Endothelial cell of umbilical vein (primary cell): Measurements from ENCODE around the gene GM2A.

Source experiments
- EZH2 ChIP-seq: IDR thresholded peaks from 2 replicates; pipeline ENCODE4 v1.6.1; 2012; ENCODE audit warnings: borderline replicate concordance, low read depth, mild to moderate bottlenecking, moderate library complexity, low read length, inconsistent platforms; ENCODE audit not compliant: severe bottlenecking
- POLR2AphosphoS5 ChIP-seq: IDR thresholded peaks from 2 replicates; pipeline ENCODE4 v1.6.1; 2012; ENCODE audit warnings: low read depth, mild to moderate bottlenecking, control low read depth, low read length, moderate library complexity; ENCODE audit not compliant: insufficient read depth
- TF ChIP-seq, protein P1 (sequence below), 2 donors: IDR thresholded peaks; 1 replicate in 1 of 2; 2 replicates in 1 of 2; pipeline ENCODE4 v1.5.1; 2011; ENCODE audit warnings: low read length in 2 of 2, mild to moderate bottlenecking in 2 of 2, moderate library complexity in 2 of 2, control low read depth in 1 of 2, inconsistent platforms in 1 of 2, low read depth in 1 of 2; ENCODE audit not compliant: insufficient read depth in 1 of 2; ENCODE audit errors: extremely low read depth in 1 of 2

GRCh38 chr5:151214614-151215545 lies 38.1 kb upstream of the GM2A start:
- TF ChIP-seq POLR2AphosphoS5 = no peak
- no peak for TF ChIP-seq EZH2
- TF ChIP-seq, protein P1, sequence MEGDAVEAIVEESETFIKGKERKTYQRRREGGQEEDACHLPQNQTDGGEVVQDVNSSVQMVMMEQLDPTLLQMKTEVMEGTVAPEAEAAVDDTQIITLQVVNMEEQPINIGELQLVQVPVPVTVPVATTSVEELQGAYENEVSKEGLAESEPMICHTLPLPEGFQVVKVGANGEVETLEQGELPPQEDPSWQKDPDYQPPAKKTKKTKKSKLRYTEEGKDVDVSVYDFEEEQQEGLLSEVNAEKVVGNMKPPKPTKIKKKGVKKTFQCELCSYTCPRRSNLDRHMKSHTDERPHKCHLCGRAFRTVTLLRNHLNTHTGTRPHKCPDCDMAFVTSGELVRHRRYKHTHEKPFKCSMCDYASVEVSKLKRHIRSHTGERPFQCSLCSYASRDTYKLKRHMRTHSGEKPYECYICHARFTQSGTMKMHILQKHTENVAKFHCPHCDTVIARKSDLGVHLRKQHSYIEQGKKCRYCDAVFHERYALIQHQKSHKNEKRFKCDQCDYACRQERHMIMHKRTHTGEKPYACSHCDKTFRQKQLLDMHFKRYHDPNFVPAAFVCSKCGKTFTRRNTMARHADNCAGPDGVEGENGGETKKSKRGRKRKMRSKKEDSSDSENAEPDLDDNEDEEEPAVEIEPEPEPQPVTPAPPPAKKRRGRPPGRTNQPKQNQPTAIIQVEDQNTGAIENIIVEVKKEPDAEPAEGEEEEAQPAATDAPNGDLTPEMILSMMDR (IDR thresholded peaks at IDR 0.05; ENCODE audit: extremely low read depth in 1 of 2, insufficient read depth in 1 of 2, low read depth in 1 of 2, low read length in 2 of 2) = no peak
